Stomach smooth muscle (tissue), 2 donors: ENCODE measurements around the gene IGFN1.

Experiments
- H3K27ac ChIP-seq: one replicate; pipeline ENCODE4 v1.7.0; 2013; ENCODE audit warnings: mild to moderate bottlenecking, low read length, inconsistent platforms
- H3K27me3 ChIP-seq, 2 donors: one replicate each; pipeline ENCODE4 v1.7.0; 2013; ENCODE audit warnings: low read length in 2 of 2; ENCODE audit not compliant: insufficient read depth in 2 of 2, control insufficient read depth in 1 of 2
- H3K36me3 ChIP-seq, 2 donors: one replicate each; pipeline ENCODE4 v1.7.0; 2013; ENCODE audit warnings: low read length in 2 of 2; ENCODE audit not compliant: control insufficient read depth in 2 of 2, insufficient read depth in 2 of 2
- H3K4me1 ChIP-seq: one replicate; pipeline ENCODE4 v1.7.0; 2013; ENCODE audit warnings: low read length; ENCODE audit not compliant: control insufficient read depth, insufficient read depth
- H3K4me3 ChIP-seq, 2 donors: one replicate each; pipeline ENCODE4 v1.7.0; 2013; ENCODE audit warnings: low read length in 2 of 2
- H3K9ac ChIP-seq, 2 donors: one replicate each; pipeline ENCODE4 v1.7.0; 2013; ENCODE audit warnings: low read length in 2 of 2, mild to moderate bottlenecking in 1 of 2
- H3K9me3 ChIP-seq, 2 donors: one replicate each; pipeline ENCODE4 v1.7.0; 2013; ENCODE audit warnings: low read length in 2 of 2; ENCODE audit not compliant: control insufficient read depth in 2 of 2
- donor health status: healthy.
- donor health status: Pancreatic carcinoma.

The IGFN1 gene

DNA sequence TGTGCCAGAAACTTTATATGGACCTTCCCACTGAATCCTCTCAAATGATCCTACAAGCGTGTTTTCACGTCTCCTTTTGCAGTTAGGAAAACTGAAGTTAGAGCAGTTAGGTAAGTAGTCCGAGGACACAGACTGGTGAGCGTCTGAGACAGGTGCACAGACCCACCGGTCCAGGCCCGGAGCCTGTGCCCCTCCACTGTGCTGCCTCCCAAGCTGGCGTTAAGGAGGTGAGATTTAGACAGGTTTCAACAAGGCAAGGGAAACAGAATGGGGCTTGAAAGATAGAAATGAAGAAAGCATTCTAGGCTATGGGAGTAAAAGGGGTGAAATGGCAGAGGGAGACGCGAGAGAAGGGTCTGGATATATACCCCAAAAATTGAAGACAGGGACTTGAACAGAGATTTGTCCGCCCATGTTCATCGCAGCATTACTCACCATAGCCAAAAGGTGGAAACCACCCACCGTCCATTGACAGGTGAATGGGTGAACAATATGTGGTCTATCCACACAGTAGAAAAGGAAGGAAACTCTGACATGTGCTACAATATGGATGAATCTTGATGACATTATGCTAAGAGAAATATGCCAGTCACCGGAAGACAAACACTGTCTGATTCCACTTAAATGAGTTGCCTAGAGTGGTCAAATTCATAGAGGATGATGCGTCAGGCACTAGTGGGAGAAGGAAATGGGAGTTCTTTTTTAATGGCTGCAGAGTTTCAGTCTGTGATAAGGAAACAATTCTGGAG lies 77.0 kb downstream of the IGFN1 start:
- Histone ChIP-seq H3K4me3 (no peak overlapping the region), H3K36me3 (no peaks in the 10 kb centered on the region), H3K27me3 (peaks cover 13 to 14% of the 10 kb centered on the region in 2 donors), H3K4me1 (no peaks in the 10 kb centered on the region), H3K9ac (no peak overlapping the region), H3K9me3 (no peaks in the 10 kb centered on the region), H3K27ac (no peak overlapping the region)

DNA sequence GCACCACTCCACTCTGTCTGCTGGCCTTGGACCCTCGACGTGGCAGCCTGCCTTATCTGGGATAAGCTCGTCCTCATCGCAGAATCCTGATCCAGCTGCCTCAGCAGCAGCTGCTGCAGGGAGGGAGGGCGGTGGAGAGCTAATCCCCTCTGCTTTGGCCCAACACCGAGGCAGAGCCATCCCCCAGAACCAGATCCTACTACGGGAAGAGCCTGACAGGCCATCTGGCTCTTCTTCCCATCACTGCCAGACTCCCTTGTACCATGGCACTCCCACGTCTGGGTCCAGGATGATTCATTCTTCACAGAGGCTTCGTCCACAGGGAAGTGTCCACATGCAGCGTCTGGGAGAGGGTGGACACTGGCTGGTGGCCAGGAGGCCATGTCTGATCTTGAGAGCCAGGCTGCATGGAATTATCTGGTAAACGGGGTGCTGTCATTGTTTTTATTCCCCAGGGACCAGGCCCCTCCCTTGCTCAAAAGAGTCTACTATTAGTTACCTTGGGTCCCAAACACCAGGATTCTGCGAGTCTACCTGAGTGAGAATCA lies 78.1 kb downstream of the IGFN1 start:
- H3K27me3 ChIP-seq: peaks cover 13 to 14% of the 10 kb centered on the region in 2 donors
- H3K4me3 ChIP-seq: no peak overlapping the region
- H3K9ac ChIP-seq: no peak overlapping the region
- H3K9me3 ChIP-seq: no peaks in the 10 kb centered on the region
- H3K4me1 ChIP-seq: no peaks in the 10 kb centered on the region
- H3K36me3 ChIP-seq: no peaks in the 10 kb centered on the region
- H3K27ac ChIP-seq: no peak overlapping the region

DNA sequence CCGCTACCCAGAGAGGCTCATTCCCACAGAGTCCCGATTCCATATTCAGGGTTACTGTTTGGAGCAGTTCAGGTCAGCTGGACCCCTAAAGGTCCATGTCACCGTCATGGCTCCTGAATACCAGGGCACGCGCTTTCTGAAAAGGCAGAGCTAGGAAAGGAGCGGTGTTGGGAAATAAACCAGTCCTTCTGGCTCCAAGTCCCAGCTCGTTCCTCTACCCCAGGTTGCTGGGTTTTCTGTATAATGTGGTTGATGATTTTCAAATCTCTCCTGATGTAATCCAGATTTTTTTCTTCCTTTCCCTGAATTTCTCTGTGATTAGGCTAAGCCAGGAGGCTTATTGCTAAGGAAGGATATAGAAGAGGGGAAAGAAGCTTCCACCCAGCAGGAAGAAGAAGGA lies 78.7 kb downstream of the IGFN1 start:
- Histone ChIP-seq H3K36me3 (no peaks in the 10 kb centered on the region), H3K4me3 (no peak overlapping the region), H3K9ac (no peak overlapping the region), H3K27me3 (peaks cover 8 to 14% of the 10 kb centered on the region in 2 donors), H3K4me1 (no peaks in the 10 kb centered on the region), H3K27ac (no peak overlapping the region), H3K9me3 (no peaks in the 10 kb centered on the region)

DNA sequence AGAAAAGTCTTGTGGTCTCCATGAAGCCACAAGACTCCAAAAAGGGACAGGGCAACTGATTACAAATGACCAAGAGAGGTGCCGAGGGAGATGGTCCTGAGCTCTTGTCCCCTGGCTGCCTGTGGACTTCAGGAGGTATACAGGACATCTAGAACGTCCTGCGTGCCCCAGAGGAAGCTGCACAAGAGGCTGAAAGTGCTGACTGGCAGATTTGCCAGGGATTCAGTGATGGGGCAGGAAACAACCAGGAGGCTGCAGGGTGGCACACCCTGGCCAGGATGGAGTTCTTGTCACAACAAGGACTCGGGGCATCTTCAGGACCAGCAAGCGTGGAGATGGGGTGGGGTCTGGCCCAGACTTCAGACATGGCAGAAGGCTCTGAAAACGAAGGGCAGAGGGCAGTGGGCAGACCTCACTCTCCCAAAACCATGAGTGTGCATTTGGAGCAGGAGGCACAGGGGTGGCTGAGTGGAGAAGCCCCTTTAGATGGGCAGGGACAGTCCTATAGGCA lies 79.3 kb downstream of the IGFN1 start:
- Histone ChIP-seq H3K27ac (no peak overlapping the region), H3K36me3 (no peaks in the 10 kb centered on the region), H3K9ac (no peak overlapping the region), H3K4me3 (no peak overlapping the region), H3K27me3 (peaks cover 4 to 16% of the 10 kb centered on the region in 2 donors), H3K4me1 (no peaks in the 10 kb centered on the region), H3K9me3 (no peaks in the 10 kb centered on the region)

DNA sequence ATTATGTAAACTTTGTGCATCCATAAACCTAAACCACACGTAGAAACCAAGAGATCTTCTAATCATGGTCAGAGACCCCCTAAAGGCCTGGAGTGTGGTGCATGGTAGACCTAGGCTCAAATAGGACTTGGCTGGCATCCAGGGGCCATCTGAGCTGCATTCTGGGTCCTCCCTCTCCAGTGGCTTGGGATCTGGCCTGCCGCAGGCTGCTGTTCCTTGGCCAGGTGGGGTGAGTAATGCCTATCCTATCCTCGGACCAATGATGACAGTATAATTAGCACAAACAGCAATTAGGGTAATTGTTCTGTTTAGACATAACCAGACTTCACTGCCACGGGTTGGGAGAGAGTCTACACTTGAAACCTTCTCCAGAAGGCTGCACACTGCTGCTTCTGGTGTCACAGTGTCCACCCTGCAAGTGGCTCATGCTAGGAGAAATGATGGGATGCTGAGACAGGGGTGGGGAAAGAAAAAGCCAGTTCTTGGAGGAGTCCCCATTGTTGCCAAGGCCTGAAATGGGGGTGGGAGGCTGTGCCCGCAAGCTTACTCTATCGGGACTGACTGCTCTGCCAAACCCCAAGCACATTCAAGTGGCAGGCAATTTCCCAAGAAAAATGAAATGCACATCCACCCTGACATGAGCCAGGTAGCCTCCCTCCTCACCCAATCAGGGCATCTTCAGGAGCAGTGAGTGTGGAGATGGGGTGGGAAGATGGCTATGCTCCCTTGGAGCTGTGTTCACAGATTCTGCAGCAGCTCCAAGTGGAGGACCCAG lies 80.2 kb downstream of the IGFN1 start:
- Histone ChIP-seq H3K4me1 (no peaks in the 10 kb centered on the region), H3K9ac (no peak overlapping the region), H3K4me3 (no peak overlapping the region), H3K36me3 (no peaks in the 10 kb centered on the region), H3K9me3 (no peaks in the 10 kb centered on the region), H3K27me3 (peaks cover 4 to 16% of the 10 kb centered on the region in 2 donors), H3K27ac (no peak overlapping the region)

DNA sequence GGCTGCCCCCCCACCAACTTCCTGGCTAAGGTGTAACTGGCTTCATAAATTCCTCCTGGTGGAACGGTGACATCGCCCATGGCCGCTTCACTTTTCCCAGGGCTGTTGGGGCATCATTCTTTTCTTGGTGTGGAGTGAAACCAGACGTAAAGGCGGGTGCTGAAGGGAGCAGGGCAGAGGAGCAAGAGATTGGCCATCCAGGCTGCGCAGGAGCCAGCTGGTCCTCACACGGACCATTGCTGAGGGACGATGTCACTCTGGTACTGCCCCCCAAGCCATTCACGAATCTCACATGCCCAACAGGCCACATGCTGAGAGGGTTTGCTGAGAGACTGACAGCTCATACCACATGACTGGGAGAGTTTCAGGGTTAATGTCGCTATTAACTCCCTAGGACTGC lies 82.2 kb downstream of the IGFN1 start:
- no peak overlapping the region for H3K9ac ChIP-seq
- H3K4me1 ChIP-seq: no peaks in the 10 kb centered on the region
- H3K9me3 ChIP-seq: no peaks in the 10 kb centered on the region
- no peak overlapping the region for H3K27ac ChIP-seq
- no peak overlapping the region for H3K4me3 ChIP-seq
- no peaks in the 10 kb centered on the region for H3K36me3 ChIP-seq
- H3K27me3 ChIP-seq: peaks cover 4 to 16% of the 10 kb centered on the region in 2 donors

DNA sequence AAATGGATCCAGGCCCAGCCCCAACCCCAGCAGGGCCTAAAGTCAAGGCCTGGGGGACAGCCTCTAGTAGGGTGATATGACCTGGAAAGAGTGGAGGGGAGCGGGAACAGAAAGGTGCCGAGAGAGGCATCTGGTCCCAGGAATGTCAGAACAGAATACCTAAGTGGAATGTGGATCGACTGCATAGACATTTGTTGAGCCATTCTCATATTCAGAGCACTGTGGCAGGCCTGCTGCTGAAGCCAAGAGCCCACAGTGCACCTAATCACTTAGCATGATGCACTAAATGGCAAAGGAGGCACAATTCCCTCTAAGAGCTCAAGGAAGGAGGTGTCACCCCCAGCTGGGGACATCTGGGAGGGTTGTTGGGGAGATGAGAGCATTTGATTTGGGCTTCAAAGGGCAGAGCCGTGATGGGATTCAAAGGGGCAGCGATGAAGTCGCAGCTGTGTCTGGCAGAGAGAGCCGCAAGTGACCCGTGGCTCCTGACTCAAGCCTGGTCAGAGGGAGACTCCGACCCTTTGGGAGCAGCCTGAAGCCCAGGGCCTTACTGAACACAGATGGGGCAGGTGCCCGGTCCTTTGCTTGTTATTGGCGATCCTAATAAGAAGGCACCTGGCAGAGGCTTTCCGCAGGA lies 84.1 kb downstream of the IGFN1 start:
- H3K27ac ChIP-seq: no peak overlapping the region
- peaks cover 4 to 12% of the 10 kb centered on the region in 2 donors for H3K27me3 ChIP-seq
- H3K4me3 ChIP-seq: no peak overlapping the region
- no peaks in the 10 kb centered on the region for H3K4me1 ChIP-seq
- no peaks in the 10 kb centered on the region for H3K36me3 ChIP-seq
- no peak overlapping the region for H3K9ac ChIP-seq
- H3K9me3 ChIP-seq: no peaks in the 10 kb centered on the region

DNA sequence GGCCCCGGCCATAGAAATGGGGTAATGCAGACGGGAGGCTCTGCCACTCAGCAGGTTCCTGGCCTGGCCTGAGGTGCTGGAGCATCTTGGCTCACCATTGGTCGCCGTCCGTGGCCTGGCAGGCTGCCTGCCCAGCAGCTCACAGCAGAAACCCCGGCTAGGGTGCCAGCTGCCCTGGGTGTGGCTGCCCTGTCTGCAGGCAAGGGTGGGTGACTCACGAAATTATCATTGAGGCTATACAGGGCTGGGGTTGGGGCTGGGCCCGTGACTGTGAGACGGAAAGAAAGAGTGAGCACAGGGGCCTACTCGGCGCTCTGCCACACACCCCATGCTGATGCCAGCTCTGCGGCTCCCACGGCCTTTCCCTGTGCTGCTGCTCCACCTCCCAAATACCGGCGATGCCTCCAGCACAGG lies 84.6 kb downstream of the IGFN1 start:
- Histone ChIP-seq H3K9ac (no peak overlapping the region), H3K9me3 (no peaks in the 10 kb centered on the region), H3K4me1 (no peaks in the 10 kb centered on the region), H3K36me3 (no peaks in the 10 kb centered on the region), H3K4me3 (no peak overlapping the region), H3K27ac (no peak overlapping the region), H3K27me3 (peaks cover 4 to 9% of the 10 kb centered on the region in 2 donors)

DNA sequence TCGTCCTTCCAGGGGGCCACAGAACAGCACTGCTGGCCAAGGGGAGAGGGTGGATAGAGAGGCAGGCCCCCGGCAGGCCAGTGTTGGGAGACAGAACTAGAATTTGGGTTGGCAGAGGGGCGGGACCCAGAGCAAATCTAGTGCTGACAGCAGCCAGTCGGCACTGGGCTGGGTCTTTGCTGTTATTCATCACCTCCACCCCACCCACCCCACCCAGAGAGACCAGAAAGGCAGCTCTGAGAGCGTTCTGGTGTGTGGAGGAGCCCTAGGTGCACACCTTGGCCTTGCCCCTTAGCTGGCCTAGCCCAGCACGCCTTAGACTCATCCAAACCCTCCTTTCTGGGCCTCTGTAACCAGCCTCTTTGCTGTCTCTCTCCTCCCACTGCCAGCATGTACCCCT lies 86.3 kb downstream of the IGFN1 start:
- Histone ChIP-seq H3K4me1 (no peaks in the 10 kb centered on the region), H3K36me3 (no peaks in the 10 kb centered on the region), H3K27ac (no peak overlapping the region), H3K9ac (no peak overlapping the region), H3K4me3 (no peak overlapping the region), H3K27me3 (peaks cover 8 to 14% of the 10 kb centered on the region in 2 donors), H3K9me3 (no peaks in the 10 kb centered on the region)

DNA sequence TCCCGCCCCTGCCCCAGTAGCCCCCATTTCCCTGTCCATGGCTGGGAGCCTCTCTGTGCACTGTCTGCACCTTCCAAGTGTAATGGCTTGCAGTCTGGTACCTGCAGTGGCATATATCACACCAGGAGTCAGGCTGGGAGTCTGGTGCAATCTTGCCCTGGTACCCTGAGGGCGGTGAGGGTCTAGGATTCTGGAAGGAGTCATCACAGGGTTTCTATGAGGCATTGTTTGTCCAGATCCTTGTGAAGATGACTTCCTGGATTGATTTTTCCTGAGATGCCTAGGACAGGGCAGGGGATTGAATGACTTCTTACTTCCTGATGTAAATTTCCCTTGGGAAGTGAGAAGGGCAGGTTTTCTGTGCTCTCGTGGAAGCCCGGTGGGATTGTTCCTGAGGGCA lies 86.8 kb downstream of the IGFN1 start:
- H3K9me3 ChIP-seq: no peaks in the 10 kb centered on the region
- H3K27ac ChIP-seq: no peak overlapping the region
- H3K4me3 ChIP-seq: no peak overlapping the region
- no peaks in the 10 kb centered on the region for H3K4me1 ChIP-seq
- peaks cover 12 to 14% of the 10 kb centered on the region in 2 donors for H3K27me3 ChIP-seq
- H3K9ac ChIP-seq: no peak overlapping the region
- no peaks in the 10 kb centered on the region for H3K36me3 ChIP-seq
